GM21526 (cell line): ENCODE data around the gene BAIAP3.

Source experiments
- ATAC-seq: cut with Tn5 transposase; IDR thresholded peaks from one replicate; pipeline ENCODE4 v1.9.1; 2021; ENCODE audit warnings: moderate library complexity; ENCODE audit not compliant: unreplicated experiment, low FRiP score

BAIAP3 gene

DNA sequence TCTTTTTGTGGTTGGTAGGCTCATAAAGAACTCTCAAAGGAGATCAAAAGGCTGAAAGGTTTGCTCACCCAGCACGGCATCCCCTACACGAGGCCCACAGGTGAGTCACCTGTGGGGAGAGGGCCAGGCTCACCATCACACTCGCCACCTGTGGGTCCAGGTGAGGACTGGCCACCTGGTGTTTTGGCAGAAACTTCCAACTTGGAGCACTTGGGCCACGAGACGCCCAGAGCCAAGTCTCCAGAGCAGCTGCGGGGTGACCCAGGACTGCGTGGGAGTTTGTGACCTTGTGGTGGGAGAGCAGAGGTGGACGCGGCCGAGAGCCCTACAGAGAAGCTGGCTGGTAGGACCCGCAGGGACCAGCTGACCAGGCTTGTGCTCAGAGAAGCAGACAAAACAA, 29.4 kb downstream of the BAIAP3 start:
- ATAC-seq, result no peak

- ATAC-seq, result no peak
Measured at GRCh38 chr16:1363501-1364041, 30.1 kb downstream of the BAIAP3 start.

DNA sequence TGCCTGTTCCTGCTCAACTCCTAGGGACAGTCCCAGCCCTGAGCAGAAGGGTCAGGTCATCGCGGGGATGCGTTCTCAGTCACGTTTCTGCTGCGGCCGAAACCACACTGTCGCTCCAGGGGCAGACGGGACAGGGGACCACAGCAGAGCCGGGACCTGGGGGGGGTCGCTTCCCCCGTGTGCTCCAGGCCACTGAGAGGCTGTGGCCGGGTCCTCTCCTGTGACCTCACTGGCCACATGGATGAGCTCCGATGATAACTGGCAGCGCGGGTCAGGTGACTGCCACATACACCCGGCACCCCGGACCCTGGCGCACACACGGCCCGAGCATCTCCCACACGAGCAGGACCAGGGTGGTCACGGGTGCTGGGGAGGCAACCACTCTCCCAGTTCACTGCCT, 31.1 kb downstream of the BAIAP3 start:
- ATAC-seq, result no peak

DNA sequence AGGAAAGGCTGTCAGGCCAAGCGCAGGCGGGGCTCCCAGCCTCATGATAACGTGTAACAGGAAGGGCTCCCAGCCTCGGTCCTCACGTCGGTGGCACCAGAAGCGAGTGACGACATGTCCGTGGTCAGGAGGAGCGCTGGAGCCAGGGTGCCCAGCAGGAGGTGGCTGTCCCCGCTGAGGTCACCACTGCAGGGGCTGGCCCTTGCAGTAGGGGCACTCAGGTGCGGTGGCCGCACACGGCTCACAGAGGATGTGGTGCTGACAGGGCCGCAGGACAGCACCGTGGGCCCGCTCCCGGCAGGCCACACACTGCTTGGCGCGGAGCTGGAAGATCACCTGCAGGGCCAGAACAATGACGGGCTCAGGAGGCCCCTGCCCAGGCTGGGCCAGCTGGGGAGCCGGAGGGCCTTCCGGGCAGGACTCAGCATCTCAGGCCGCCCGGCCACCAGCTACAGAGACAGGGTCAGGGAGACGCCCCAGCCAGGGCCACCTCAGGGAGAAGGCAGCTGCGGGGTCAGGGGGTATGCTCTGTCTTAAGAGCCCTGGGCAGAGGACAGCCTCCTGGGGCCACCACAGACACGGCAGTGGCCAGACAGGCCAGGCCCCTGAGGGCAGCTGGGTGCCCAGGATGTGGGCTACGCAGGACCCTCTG, 32.7 kb downstream of the BAIAP3 start:
- no peak for ATAC-seq

GRCh38 chr16:1366712-1367299, 33.4 kb downstream of the BAIAP3 start:
- no peak for ATAC-seq

- no peak for ATAC-seq
Measured at GRCh38 chr16:1367486-1368174, 34.2 kb downstream of the BAIAP3 start.

- ATAC-seq, result no peak
Measured at GRCh38 chr16:1371054-1371978, 37.9 kb downstream of the BAIAP3 start.

DNA sequence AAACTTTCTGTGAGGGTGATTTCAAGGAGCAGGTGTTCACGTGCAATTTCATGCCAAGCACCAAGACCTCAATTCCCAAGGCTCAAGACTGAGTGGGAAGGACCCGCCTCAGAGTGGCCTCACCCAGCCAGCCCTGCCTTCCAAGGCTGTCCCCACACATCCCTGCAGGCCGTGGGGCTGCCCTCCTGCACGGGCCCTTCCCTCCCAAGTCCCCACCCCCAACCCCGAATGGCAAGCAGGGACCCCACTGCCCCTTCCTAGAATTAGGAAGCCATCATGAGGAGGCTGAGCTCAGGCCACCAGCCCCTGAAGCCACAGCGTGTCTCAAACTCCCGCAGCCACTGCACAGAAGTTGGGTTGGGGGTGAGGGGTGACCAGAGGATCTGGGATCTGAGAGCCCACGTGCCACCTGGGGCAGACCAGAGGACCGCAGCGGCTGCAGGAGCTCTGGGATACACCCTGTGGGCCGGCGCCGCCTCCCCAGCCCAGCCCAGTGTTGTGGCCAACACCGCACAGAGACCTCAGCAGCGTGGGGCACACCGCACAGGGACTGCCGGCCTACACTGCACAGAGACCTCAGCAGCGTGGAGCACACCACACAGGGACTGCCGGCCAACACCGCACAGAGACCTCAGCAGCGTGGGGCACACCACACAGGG, 39.0 kb downstream of the BAIAP3 start:
- no peak for ATAC-seq

DNA sequence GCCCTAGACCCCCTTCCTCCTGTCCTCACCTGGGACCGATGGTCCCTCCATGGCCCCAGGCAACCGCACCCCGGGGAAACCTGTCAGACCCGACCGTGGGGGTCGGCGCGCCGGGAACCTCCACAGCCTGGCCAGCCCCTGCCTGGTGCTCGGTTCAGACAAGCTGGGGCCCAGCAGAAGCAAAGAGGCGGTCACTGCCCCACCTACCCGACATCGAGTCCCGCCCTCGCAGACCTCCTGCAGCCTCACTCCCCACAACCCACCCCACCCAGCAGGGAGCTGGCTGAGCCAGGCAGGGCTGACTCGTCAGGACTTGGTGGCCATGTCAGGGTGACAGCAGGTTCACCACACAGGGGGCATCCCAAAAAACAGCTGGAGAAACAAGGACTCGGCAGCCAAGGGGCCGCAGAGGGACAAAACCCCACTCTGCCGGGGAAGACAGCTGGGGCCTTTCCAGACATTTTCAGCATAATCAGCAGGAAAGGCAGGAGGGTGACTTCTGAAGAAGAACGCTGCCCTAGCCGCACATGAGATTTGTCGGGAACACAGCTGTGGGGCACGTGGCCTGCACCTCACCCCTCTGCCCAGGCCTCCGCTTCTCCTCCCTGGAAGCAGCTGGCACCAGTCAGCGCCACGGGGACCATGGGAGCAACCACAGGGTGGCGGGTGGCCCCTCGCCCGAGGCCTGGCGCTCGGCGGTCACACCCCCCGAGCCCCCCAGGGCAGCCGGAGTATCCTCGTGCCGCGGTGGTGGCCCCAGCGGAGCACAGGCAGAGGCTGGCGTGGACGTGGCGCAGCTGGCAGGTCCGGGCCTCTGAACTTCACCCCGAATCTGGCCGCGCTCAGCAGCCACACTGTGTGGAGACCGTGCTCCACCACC, 41.2 kb downstream of the BAIAP3 start:
- no peak for ATAC-seq

- ATAC-seq, result no peak
Measured at GRCh38 chr16:1375298-1375640, 41.8 kb downstream of the BAIAP3 start.

DNA sequence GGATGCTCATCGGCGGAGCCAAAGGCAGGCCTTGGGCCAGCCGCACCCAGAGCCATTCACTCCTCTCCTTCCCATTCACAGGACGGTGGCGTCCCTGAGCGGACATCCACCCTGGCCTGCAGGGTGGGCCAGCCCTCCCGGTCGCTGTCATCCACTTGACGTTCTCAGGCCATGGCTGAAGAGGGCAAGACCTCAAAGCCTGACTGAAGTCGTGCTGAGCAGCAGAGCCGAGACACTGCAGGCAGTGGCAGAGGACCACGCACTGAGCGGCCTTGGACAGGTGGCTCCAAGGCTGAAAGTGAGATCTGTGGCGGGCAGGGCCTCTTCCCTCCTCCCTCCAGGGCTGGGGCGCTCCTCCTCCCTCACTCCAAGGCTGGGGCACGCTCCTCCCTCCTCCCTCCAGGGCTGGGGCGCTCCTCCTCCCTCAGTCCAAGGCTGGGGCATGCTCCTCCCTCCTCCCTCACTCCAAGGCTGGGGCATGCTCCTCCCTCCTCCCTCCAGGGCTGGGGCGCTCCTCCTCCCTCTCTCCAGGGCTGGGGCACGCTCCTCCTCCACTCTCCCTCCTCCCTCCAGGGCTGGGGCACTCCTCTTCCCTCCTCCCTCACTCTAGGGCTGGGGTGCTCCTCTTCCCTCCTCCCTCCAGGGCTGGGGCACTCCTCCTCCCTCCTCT, 42.4 kb downstream of the BAIAP3 start:
- ATAC-seq, result no peak

GRCh38 chr16:1377406-1378010, 44.1 kb downstream of the BAIAP3 start:
- no peak for ATAC-seq

DNA sequence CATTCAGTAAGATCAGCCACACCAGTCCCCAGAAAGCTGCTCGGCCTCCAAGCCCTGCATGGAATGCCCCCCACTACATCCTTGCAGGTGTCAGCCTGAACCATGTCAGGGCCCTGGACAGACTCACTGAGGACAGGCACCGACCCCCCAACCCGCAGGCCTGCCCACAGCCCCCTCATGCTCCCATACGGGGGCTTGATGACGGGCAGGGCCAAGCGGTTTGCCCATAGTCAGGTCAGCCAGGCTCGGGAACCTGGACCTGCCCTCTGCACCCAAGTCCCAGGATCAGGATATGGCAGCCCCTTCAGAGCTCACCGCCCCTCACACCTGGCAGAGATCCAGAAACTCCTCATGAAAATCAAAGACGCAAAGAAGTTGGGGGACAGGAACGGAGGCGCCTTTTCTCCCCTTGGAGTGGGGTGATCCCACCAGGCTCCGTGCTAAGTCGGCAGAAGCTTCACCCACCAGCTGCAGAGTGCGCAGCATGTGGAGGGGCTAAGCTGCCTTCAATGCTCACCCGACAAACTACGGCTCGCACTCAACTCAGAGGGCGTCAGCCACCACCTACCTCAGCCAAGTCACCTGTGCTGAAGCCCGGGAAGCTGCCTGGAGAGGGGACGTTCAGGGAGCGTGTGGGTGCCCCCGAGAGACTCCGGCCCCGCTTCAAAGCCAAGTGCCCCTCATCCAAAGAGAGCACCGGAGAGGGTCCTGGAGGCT, 44.8 kb downstream of the BAIAP3 start:
- no peak for ATAC-seq

DNA sequence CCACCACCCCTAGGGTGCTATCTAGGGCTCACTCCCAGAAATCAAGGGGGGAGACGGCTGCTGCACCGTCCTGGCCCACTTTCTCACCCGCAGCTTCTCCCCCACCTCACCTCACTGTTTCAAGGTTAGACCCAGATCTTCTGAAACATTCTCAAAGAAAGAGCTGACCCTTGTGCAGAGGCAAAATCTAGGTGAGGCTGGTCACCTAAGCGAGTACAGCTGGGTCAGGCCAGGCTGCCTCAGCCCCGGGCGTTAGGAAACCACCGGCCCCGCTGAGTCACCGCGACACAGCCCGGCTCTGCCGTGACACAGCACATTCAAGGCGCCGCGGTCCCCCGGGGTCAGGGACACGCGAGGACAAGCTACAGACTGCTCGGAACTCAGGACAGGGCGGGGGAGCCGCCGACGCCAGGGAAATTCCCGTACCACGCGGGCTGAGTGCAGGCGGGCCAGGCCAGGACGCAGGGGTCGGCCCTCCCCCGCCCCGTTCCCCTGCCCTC, 45.4 kb downstream of the BAIAP3 start:
- no peak for ATAC-seq

DNA sequence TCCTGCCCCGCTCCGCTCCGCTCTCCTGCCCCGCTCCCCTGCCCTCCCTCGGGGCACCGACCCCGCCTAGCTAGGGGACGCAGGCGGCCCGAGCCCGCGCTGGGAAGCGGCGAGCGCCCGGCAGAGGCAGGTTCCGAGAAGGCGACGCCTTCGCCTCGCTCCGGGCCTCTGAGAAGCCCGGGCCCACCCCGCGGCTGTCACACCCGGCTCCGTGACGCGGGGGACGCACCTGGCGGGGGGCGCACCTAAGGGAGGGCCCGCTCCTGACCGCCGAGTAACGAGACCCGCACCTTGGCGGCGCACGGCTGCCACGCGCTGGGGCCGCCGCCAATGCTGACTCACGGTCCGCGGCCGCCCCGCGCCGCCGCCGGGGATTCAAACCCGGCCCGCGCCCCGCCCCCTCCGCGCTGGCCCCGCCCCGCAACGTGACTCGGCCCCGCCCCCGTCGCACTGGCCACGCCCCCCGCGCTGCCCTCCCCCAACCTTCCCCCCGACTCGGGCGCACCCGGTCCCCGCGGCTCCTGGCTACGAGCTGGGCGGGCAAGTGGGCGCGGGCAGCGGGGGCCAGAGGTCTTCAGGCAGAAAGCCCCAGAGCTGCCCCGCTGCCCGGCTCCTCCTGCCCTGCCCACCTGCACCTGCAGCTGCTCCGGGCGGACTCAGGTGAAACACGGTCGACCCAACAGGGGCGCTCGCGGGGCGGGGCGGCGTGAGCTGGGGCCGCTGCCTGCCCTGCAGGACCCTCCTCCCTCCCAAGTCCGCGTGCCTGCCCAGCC, 46.0 kb downstream of the BAIAP3 start:
- ATAC-seq, result no peak

GRCh38 chr16:1380195-1380594, 46.8 kb downstream of the BAIAP3 start:
- ATAC-seq, result no peak
